Hepatocyte (in vitro differentiated cells): ENCODE measurements around the gene EAF1. TPM values are rescaled to one million over a fixed set of nuclear protein-coding genes. Genes with fewer than 3 reads are reported as not detected.
"Not testable (repeated sequence)": the region's sequence is repeated elsewhere in the genome, so short reads cannot be mapped to it uniquely, and the experiment has no call there.

Experiments
- DNase-seq: peaks from one replicate; pipeline ENCODE4 v3.0.0-alpha.2; 2016; ENCODE audit warnings: low spot score
- H2AFZ ChIP-seq: fragments of 200-600 bp; sonication (generic); 2 replicates; pipeline ENCODE4 v1.6.0; 2016; ENCODE audit warnings: antibody characterized with exemption, mild to moderate bottlenecking
- H3K27ac ChIP-seq: fragments of 200-600 bp; sonication (generic); 2 replicates; pipeline ENCODE4 v1.5.1; 2016; ENCODE audit warnings: mild to moderate bottlenecking
- H3K27me3 ChIP-seq: fragments of 200-600 bp; sonication (generic); 2 replicates; pipeline ENCODE4 v1.6.1; 2016
- H3K36me3 ChIP-seq: fragments of 200-600 bp; sonication (generic); replicated peaks from 2 replicates; pipeline ENCODE4 v1.5.1; 2016; ENCODE audit warnings: low read depth; ENCODE audit not compliant: insufficient read depth
- H3K4me1 ChIP-seq: fragments of 200-600 bp; sonication (generic); 2 replicates; pipeline ENCODE4 v1.5.1; 2016; ENCODE audit warnings: mild to moderate bottlenecking, moderate library complexity; ENCODE audit not compliant: insufficient read depth
- H3K4me2 ChIP-seq: fragments of 200-600 bp; sonication (generic); 2 replicates; pipeline ENCODE4 v1.6.0; 2016
- H3K4me3 ChIP-seq: fragments of 200-600 bp; sonication (generic); 2 replicates; pipeline ENCODE4 v1.5.1; 2016; ENCODE audit warnings: mild to moderate bottlenecking
- H3K79me2 ChIP-seq: fragments of 200-600 bp; sonication (generic); 2 replicates; pipeline ENCODE4 v1.6.0; 2017; ENCODE audit warnings: mild to moderate bottlenecking
- H3K9me2 ChIP-seq: fragments of 200-600 bp; sonication (generic); replicated peaks from 2 replicates; pipeline ENCODE4 v1.6.0; 2017; ENCODE audit warnings: mild to moderate bottlenecking; ENCODE audit not compliant: insufficient read depth
- H3K9me3 ChIP-seq: fragments of 200-600 bp; sonication (generic); 2 replicates; pipeline ENCODE4 v1.5.1; 2016; ENCODE audit warnings: low read depth, mild to moderate bottlenecking
- H4K20me1 ChIP-seq: fragments of 200-600 bp; sonication (generic); 2 replicates; pipeline ENCODE4 v1.6.0; 2016; ENCODE audit warnings: mild to moderate bottlenecking; ENCODE audit not compliant: insufficient read depth, poor library complexity, severe bottlenecking
- CTCF ChIP-seq: fragments of 200-600 bp; sonication (generic); IDR thresholded peaks from 2 replicates; pipeline ENCODE4 v1.5.1; 2016; ENCODE audit warnings: antibody characterized with exemption, mild to moderate bottlenecking; ENCODE audit not compliant: poor library complexity
- EZH2 ChIP-seq: fragments of 200-600 bp; sonication (generic); IDR thresholded peaks from 2 replicates; pipeline ENCODE4 v1.6.1; 2016; ENCODE audit warnings: antibody characterized with exemption, mild to moderate bottlenecking, borderline replicate concordance
- EZH2phosphoT487 ChIP-seq: fragments of 200-600 bp; sonication (generic); IDR thresholded peaks from one replicate; pipeline ENCODE4 v1.6.1; 2018; ENCODE audit warnings: antibody characterized with exemption, mild to moderate bottlenecking, low read depth, moderate library complexity; ENCODE audit not compliant: unreplicated experiment, severe bottlenecking
- WGBS: methylation state at CpG from one replicate; pipeline ENCODE4 v1.1.6; 2016; ENCODE audit warnings: low lambda C conversion rate; ENCODE audit errors: missing lambda C conversion rate; 5-methylcytosine and 5-hydroxymethylcytosine counted together
- polyA plus RNA-seq: library from polyadenylated mRNA; unstranded; fragments of >200 nt; fragmentation: Nextera tagmentation; extraction: Ambion mirVana; gene quantifications from 2 replicates; pipeline ENCODE4 v1.2.1, GENCODE V29; 2016
- total RNA-seq: library from RNA; depleted of rRNA; stranded (reverse); fragments of >200 nt; gene quantifications from 2 replicates; pipeline ENCODE4 v1.2.3, GENCODE V29; 2014

Gene EAF1
- total and polyA plus RNA-seq, 2 experiments from 2014 or later, result 9.2 to 28.8 TPM

DNA sequence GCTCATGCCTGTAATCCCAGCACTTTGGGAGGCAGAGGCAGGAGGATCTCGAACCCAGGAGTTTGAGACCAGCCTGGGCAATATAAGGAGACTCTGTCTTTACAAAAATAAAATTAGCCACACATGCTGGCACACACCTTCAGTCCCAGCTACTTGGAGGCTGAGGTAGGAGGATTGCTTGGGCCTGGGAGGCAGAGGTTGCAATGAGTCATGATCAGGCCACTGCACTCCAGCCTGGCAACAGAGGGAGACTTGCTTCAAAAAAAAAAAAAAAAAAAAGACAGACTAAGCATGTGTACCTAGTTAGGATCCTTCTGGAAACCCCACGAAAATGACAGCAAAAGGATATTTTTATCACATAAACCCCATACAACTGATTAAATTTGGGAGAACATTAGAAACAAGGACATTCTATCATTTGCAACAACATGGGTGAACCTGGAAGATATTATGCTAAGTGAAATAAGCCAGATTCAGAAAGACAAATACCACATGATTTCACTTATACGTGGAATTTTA is 44.9 kb upstream of the EAF1 start:
- Histone ChIP-seq H3K4me3 (no peak overlapping the region), H3K79me2 (no peaks in the 10 kb centered on the region), H3K27me3 (no peaks in the 10 kb centered on the region), H3K27ac (no peak overlapping the region), H3K36me3 (no peaks in the 10 kb centered on the region), H3K4me1 (no peaks in the 10 kb centered on the region), H4K20me1 (no peaks in the 10 kb centered on the region), H3K9me2 (no peaks in the 10 kb centered on the region), H3K4me2 (no peak overlapping the region), H2AFZ (no peak overlapping the region), H3K9me3 (no peaks in the 10 kb centered on the region)
- no peak for TF ChIP-seq EZH2
- no peak for TF ChIP-seq EZH2phosphoT487
- no peak for TF ChIP-seq CTCF
- DNase-seq, result no peak
- WGBS, result 82% methylated on average over 3 of the region's 3 CpGs

- H3K4me3 ChIP-seq, result no peak overlapping the region
- H4K20me1 ChIP-seq, result no peaks in the 10 kb centered on the region
- H2AFZ ChIP-seq, result no peak overlapping the region
- no peaks in the 10 kb centered on the region for H3K9me2 ChIP-seq
- H3K79me2 ChIP-seq, result no peaks in the 10 kb centered on the region
- TF ChIP-seq CTCF (no peak), EZH2phosphoT487 (no peak), EZH2 (no peak)
- DNase-seq, result no peak
- no peaks in the 10 kb centered on the region for H3K9me3 ChIP-seq
- WGBS, result 88% methylated on average over 4 of the region's 4 CpGs
- no peaks in the 10 kb centered on the region for H3K4me1 ChIP-seq
- H3K36me3 ChIP-seq, result no peaks in the 10 kb centered on the region
- H3K27me3 ChIP-seq, result no peaks in the 10 kb centered on the region
- H3K4me2 ChIP-seq, result no peak overlapping the region
- no peak overlapping the region for H3K27ac ChIP-seq
Measured at GRCh38 chr3:15384510-15385237, 42.7 kb upstream of the EAF1 start.

DNA sequence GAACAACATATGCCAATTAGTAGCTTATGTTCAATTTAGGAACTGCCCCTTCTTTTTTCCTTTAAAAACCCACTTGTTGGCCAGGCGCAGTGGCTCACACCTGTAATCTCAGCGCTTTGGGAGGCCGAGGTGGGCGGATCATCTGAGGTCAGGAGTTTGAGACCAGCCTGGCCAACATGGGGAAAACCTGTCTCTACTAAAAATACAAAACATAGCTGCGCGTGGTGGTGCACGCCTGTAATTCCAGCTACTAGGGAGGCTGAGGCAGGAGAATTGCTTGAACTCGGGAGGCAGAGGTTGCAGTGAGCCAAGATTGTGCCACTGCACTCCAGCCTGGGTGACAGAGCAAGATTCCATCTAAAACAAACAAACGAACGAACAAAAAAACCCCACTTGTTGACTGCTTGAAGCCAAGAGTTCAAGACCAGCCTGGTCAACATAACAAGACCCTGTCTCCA is 42.1 kb upstream of the EAF1 start:
- H3K4me1 ChIP-seq, H3K27ac ChIP-seq, H4K20me1 ChIP-seq, H3K9me2 ChIP-seq, H3K9me3 ChIP-seq, H3K4me3 ChIP-seq, H3K27me3 ChIP-seq, H2AFZ ChIP-seq, H3K4me2 ChIP-seq, H3K79me2 ChIP-seq, H3K36me3 ChIP-seq, DNase-seq: not testable (repeated sequence)
- 82% methylated on average over 10 of the region's 10 CpGs for WGBS

- no peak for TF ChIP-seq EZH2
- TF ChIP-seq EZH2phosphoT487, result no peak
- TF ChIP-seq CTCF, result no peak
- Histone ChIP-seq H3K36me3 (no peaks in the 10 kb centered on the region), H3K9me2 (no peaks in the 10 kb centered on the region), H3K79me2 (no peaks in the 10 kb centered on the region), H4K20me1 (no peaks in the 10 kb centered on the region), H3K4me3 (no peak overlapping the region), H2AFZ (no peak overlapping the region), H3K9me3 (no peaks in the 10 kb centered on the region), H3K27ac (no peak overlapping the region), H3K27me3 (no peaks in the 10 kb centered on the region), H3K4me1 (no peaks in the 10 kb centered on the region), H3K4me2 (no peak overlapping the region)
- DNase-seq, result no peak
- WGBS, result 94% methylated on average over 1 of the region's 1 CpG
Measured at GRCh38 chr3:15385901-15386653, 41.3 kb upstream of the EAF1 start.

- H3K4me2 ChIP-seq, H3K4me1 ChIP-seq, H2AFZ ChIP-seq, H3K9me3 ChIP-seq, H3K9me2 ChIP-seq, H3K27me3 ChIP-seq, H3K4me3 ChIP-seq, H4K20me1 ChIP-seq, H3K36me3 ChIP-seq, DNase-seq, H3K79me2 ChIP-seq, H3K27ac ChIP-seq: not testable (repeated sequence)
- 98% methylated on average over 5 of the region's 5 CpGs for WGBS
Measured at GRCh38 chr3:15386654-15386955, 40.8 kb upstream of the EAF1 start.
